ENCODE data around the gene SORBS2. TPM values are rescaled to one million over a fixed set of nuclear protein-coding genes. Genes with fewer than 3 reads are reported as not detected.
"Not testable (repeated sequence)": the region's sequence is repeated elsewhere in the genome, so short reads cannot be mapped to it uniquely, and the experiment has no call there.

Gene SORBS2
- 60.4 TPM for total RNA-seq

- DNase-seq (ENCODE audit: extremely low spot score in 2 of 2), result no peak
- intact Hi-C loops (cut with DNase I), result no loop called here
- Histone ChIP-seq H3K27ac (peak within 1 kb of the TSS; percentile 16), H3K4me1 (no peaks in the 10 kb centered on the region), H3K27me3 (no peaks in the 10 kb centered on the region), H3K4me3 (peak within 1 kb of the TSS; percentile 37 to 39), H3K36me3 (no peaks in the 10 kb centered on the region), H3K9me3 (no peaks in the 10 kb centered on the region)
- TF ChIP-seq POLR2AphosphoS5 (IDR thresholded peaks at IDR 0.05; ENCODE audit: insufficient read depth in 1 of 2, low read depth in 1 of 2) (no peak), POLR2A (IDR thresholded peaks at IDR 0.05) (no peak)
- TF ChIP-seq, protein P1, sequence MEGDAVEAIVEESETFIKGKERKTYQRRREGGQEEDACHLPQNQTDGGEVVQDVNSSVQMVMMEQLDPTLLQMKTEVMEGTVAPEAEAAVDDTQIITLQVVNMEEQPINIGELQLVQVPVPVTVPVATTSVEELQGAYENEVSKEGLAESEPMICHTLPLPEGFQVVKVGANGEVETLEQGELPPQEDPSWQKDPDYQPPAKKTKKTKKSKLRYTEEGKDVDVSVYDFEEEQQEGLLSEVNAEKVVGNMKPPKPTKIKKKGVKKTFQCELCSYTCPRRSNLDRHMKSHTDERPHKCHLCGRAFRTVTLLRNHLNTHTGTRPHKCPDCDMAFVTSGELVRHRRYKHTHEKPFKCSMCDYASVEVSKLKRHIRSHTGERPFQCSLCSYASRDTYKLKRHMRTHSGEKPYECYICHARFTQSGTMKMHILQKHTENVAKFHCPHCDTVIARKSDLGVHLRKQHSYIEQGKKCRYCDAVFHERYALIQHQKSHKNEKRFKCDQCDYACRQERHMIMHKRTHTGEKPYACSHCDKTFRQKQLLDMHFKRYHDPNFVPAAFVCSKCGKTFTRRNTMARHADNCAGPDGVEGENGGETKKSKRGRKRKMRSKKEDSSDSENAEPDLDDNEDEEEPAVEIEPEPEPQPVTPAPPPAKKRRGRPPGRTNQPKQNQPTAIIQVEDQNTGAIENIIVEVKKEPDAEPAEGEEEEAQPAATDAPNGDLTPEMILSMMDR (IDR thresholded peaks at IDR 0.05), result no peak
These were observed at the start of gene SORBS2 for GRCh38 chr4:185811509-185812364. SORBS2 (minus strand) TSS chr4:185812194; CDS start chr4:185690571, 121,623 bp downstream.

DNA sequence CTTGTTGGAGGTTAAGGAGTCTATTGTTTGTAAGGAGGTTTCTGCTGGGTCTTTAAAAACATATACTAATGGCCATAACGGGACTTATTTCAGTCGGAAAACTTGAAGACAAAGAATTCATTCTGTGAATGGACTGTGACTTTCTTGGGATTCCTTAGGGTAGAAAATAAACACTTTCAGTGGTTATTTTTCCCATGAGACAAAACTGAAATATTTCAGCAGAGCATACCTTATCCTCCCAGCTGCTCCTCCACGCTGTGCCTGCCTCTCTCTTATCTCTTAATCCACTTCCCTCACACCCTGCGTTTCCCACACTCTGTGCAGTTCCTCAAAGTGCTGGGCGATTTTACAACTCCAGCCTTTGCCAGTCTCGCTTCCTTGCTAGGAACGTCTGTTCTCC is 47.1 kb upstream of the SORBS2 start:
- TF ChIP-seq POLR2AphosphoS5 (IDR thresholded peaks at IDR 0.05; ENCODE audit: insufficient read depth in 1 of 2, low read depth in 1 of 2) (no peak), POLR2A (IDR thresholded peaks at IDR 0.05) (no peak)
- TF ChIP-seq, protein P1 (IDR thresholded peaks at IDR 0.05), result no peak
- DNase-seq (ENCODE audit: extremely low spot score in 2 of 2), result no peak
- intact Hi-C loops (cut with DNase I), result no loop called here
- Histone ChIP-seq H3K4me1 (no peaks in the 10 kb centered on the region), H3K9me3 (no peaks in the 10 kb centered on the region), H3K36me3 (no peaks in the 10 kb centered on the region), H3K27me3 (no peaks in the 10 kb centered on the region), H3K4me3 (no peak overlapping the region), H3K27ac (no peak overlapping the region)

GRCh38 chr4:185857561-185857960 is 45.6 kb upstream of the SORBS2 start:
- H3K36me3 ChIP-seq; H3K27ac ChIP-seq; intact Hi-C loops (cut with DNase I); H3K27me3 ChIP-seq; H3K9me3 ChIP-seq; DNase-seq (ENCODE audit: extremely low spot score in 2 of 2); H3K4me3 ChIP-seq; H3K4me1 ChIP-seq: not testable (repeated sequence)

DNA sequence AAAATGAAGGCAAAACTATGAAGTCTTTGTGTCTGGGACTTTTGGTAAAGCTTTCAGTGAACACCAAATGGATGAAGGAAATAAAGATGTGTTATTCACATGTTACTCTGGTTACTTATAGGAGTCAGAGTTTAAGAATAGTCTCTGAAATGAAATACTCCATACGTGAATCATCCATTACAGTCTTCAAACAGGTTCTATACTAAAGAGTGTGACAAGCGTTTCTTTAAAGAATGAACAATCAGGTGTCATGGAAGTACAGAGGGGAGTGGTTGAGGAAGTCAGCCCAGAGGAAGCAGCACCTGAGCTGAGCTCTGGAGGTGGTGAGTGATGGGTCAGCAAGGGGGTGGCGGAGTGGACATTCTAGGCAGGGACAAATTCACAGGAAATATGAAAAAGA is 41.8 kb upstream of the SORBS2 start:
- DNase-seq (ENCODE audit: extremely low spot score in 2 of 2), result no peak
- H3K9me3 ChIP-seq, result no peaks in the 10 kb centered on the region
- no peaks in the 10 kb centered on the region for H3K27me3 ChIP-seq
- H3K4me1 ChIP-seq, result peaks cover 6% of the 10 kb centered on the region
- H3K36me3 ChIP-seq, result no peaks in the 10 kb centered on the region
- no peak overlapping the region for H3K4me3 ChIP-seq
- intact Hi-C loops (cut with DNase I), result no loop called here
- TF ChIP-seq, protein P1 (IDR thresholded peaks at IDR 0.05), result no peak
- TF ChIP-seq POLR2AphosphoS5 (IDR thresholded peaks at IDR 0.05; ENCODE audit: insufficient read depth in 1 of 2, low read depth in 1 of 2) (no peak), POLR2A (IDR thresholded peaks at IDR 0.05) (no peak)
- no peak overlapping the region for H3K27ac ChIP-seq

DNA sequence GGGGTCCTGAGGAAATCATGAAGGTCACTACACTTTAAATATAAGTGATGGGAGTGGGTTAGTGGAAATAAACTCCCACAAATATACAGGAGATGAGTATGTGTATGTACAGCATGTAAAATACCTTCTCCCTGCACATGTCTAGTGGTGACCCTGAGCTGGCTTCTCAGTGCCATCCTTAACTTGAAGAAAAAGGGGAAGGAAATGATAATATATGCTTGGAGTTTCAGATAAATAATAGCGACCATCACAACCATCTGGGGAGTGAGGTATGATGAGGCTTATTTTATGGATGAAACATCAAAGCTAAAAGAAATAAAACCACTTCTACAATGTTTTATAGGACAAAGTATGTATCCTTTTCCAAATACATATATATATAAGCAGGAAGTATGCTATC is 41.0 kb upstream of the SORBS2 start:
- intact Hi-C loops (cut with DNase I), result no loop called here
- no peak for TF ChIP-seq POLR2A (IDR thresholded peaks at IDR 0.05)
- TF ChIP-seq, protein P1 (IDR thresholded peaks at IDR 0.05), result no peak
- no peak for TF ChIP-seq POLR2AphosphoS5 (IDR thresholded peaks at IDR 0.05; ENCODE audit: insufficient read depth in 1 of 2, low read depth in 1 of 2)
- no peak overlapping the region for H3K4me3 ChIP-seq

More for the DNA sequence above, 41.0 kb upstream of the SORBS2 start:
- DNase-seq (ENCODE audit: extremely low spot score in 2 of 2), result no peak
- Histone ChIP-seq H3K9me3 (no peaks in the 10 kb centered on the region), H3K27ac (no peak overlapping the region), H3K36me3 (no peaks in the 10 kb centered on the region), H3K27me3 (no peaks in the 10 kb centered on the region), H3K4me1 (peaks cover 6% of the 10 kb centered on the region)
